Measurements from ENCODE around the gene LGALS9.

Gene LGALS9

GRCh38 chr17:27610304-27610677, 20.7 kb upstream of the LGALS9 start:
- H3K27ac Mint-ChIP-seq = peak overlapping the region in 1 of 3 experiments; percentile 75
- no peak overlapping the region for H3K4me3 Mint-ChIP-seq

GRCh38 chr17:27612160-27612770, 18.7 kb upstream of the LGALS9 start:
- no peaks in the 10 kb centered on the region for H3K27me3 Mint-ChIP-seq (ENCODE audit: low read depth)

More at GRCh38 chr17:27610304-27610677, 20.7 kb upstream of the LGALS9 start:
- peaks cover 61% of the 10 kb centered on the region for H3K36me3 Mint-ChIP-seq (ENCODE audit: low read depth)
- H3K27me3 Mint-ChIP-seq (ENCODE audit: low read depth) = no peaks in the 10 kb centered on the region
- H3K9me3 Mint-ChIP-seq = no peaks in the 10 kb centered on the region
- H3K4me1 Mint-ChIP-seq = peaks cover 5% of the 10 kb centered on the region
- no peak for TF ChIP-seq CTCF (IDR thresholded peaks at IDR 0.05; ENCODE audit: unreplicated experiment in 3 of 3)

GRCh38 chr17:27613433-27613832, 17.6 kb upstream of the LGALS9 start:
- Mint-ChIP-seq H3K9me3 (no peaks in the 10 kb centered on the region), H3K4me1 (peaks cover 5% of the 10 kb centered on the region), H3K27ac (no peak overlapping the region), H3K4me3 (no peak overlapping the region), H3K27me3 (ENCODE audit: low read depth) (no peaks in the 10 kb centered on the region), H3K36me3 (ENCODE audit: low read depth) (peaks cover 65% of the 10 kb centered on the region)
- TF ChIP-seq CTCF (IDR thresholded peaks at IDR 0.05; ENCODE audit: unreplicated experiment in 3 of 3) = no peak

More at GRCh38 chr17:27612160-27612770, 18.7 kb upstream of the LGALS9 start:
- Mint-ChIP-seq H3K9me3 (no peaks in the 10 kb centered on the region), H3K36me3 (ENCODE audit: low read depth) (peaks cover 68% of the 10 kb centered on the region), H3K27ac (no peak overlapping the region), H3K4me3 (no peak overlapping the region), H3K4me1 (peaks cover 5% of the 10 kb centered on the region)
- no peak for TF ChIP-seq CTCF (IDR thresholded peaks at IDR 0.05; ENCODE audit: unreplicated experiment in 3 of 3)

- H3K9me3 Mint-ChIP-seq = no peaks in the 10 kb centered on the region
Observed at GRCh38 chr17:27615121-27615520, 15.9 kb upstream of the LGALS9 start.

GRCh38 chr17:27616414-27616813, 14.6 kb upstream of the LGALS9 start:
- Mint-ChIP-seq H3K27ac (no peak overlapping the region), H3K27me3 (ENCODE audit: low read depth) (no peaks in the 10 kb centered on the region), H3K36me3 (ENCODE audit: low read depth) (peaks cover 60% of the 10 kb centered on the region), H3K4me1 (peaks cover 5% of the 10 kb centered on the region), H3K9me3 (no peaks in the 10 kb centered on the region), H3K4me3 (no peak overlapping the region)
- TF ChIP-seq CTCF (IDR thresholded peaks at IDR 0.05; ENCODE audit: unreplicated experiment in 3 of 3) = no peak

More at GRCh38 chr17:27615121-27615520, 15.9 kb upstream of the LGALS9 start:
- Mint-ChIP-seq H3K4me1 (peaks cover 5% of the 10 kb centered on the region), H3K27ac (peak overlapping the region in 1 of 3 experiments; percentile 13), H3K36me3 (ENCODE audit: low read depth) (peaks cover 62% of the 10 kb centered on the region), H3K4me3 (no peak overlapping the region), H3K27me3 (ENCODE audit: low read depth) (no peaks in the 10 kb centered on the region)
- TF ChIP-seq CTCF (IDR thresholded peaks at IDR 0.05; ENCODE audit: unreplicated experiment in 3 of 3) = no peak

- no peak for TF ChIP-seq CTCF (IDR thresholded peaks at IDR 0.05; ENCODE audit: unreplicated experiment in 3 of 3)
- no peaks in the 10 kb centered on the region for H3K27me3 Mint-ChIP-seq (ENCODE audit: low read depth)
- H3K4me3 Mint-ChIP-seq = no peak overlapping the region
- peaks cover 2% of the 10 kb centered on the region for H3K4me1 Mint-ChIP-seq
- no peak overlapping the region for H3K27ac Mint-ChIP-seq
- H3K9me3 Mint-ChIP-seq = no peaks in the 10 kb centered on the region
- H3K36me3 Mint-ChIP-seq (ENCODE audit: low read depth) = peaks cover 55% of the 10 kb centered on the region
Observed at GRCh38 chr17:27618417-27618816, 12.6 kb upstream of the LGALS9 start.

Measured in nephron (organoid).